8988T (cell line): Measurements from ENCODE around the gene HS3ST5.
"Not testable (repeated sequence)": the region's sequence is repeated elsewhere in the genome, so short reads cannot be mapped to it uniquely, and the experiment has no call there.

Source experiments
- DNase-seq: peaks from one replicate; pipeline ENCODE4 v3.0.0; 2011

Gene HS3ST5

GRCh38 chr6:114327074-114327473 is 15.7 kb downstream of the HS3ST5 start:
- DNase-seq, result no peak

GRCh38 chr6:114323784-114324183 is 19.0 kb downstream of the HS3ST5 start:
- DNase-seq, result no peak

- no peak for DNase-seq
Observed at GRCh38 chr6:114319749-114320148, 23.1 kb downstream of the HS3ST5 start.

GRCh38 chr6:114315831-114316595 is 26.8 kb downstream of the HS3ST5 start:
- DNase-seq, result no peak

GRCh38 chr6:114313816-114314215 is 29.0 kb downstream of the HS3ST5 start:
- not testable (repeated sequence) for DNase-seq

DNA sequence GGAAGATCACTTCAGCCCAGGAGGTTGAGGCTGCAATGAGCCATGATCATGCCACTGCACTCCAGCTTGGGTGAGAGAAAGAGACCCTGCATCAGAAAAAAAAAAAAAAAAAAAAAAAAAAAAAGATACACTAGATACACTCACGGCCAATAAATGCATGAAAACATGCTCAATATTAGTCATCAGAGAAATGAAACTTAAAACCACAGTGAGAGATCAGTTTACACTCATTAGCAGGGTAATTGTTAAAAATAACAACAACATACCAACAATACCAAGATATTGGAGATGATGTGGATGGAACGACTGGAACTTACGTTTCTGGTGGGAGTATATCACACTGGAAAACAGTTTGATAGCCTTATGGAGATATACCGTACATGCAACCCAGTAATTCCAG is 29.9 kb downstream of the HS3ST5 start:
- DNase-seq, result no peak

GRCh38 chr6:114310053-114310452 is 32.8 kb downstream of the HS3ST5 start:
- no peak for DNase-seq

GRCh38 chr6:114304304-114304887 is 38.4 kb downstream of the HS3ST5 start:
- DNase-seq, result no peak

- no peak for DNase-seq
Observed at GRCh38 chr6:114301596-114302219, 41.1 kb downstream of the HS3ST5 start.

- no peak for DNase-seq
Observed at GRCh38 chr6:114297135-114297534, 45.7 kb downstream of the HS3ST5 start.

- no peak for DNase-seq
Observed at GRCh38 chr6:114292431-114292830, 50.4 kb downstream of the HS3ST5 start.

GRCh38 chr6:114291428-114291827 is 51.4 kb downstream of the HS3ST5 start:
- no peak for DNase-seq

DNA sequence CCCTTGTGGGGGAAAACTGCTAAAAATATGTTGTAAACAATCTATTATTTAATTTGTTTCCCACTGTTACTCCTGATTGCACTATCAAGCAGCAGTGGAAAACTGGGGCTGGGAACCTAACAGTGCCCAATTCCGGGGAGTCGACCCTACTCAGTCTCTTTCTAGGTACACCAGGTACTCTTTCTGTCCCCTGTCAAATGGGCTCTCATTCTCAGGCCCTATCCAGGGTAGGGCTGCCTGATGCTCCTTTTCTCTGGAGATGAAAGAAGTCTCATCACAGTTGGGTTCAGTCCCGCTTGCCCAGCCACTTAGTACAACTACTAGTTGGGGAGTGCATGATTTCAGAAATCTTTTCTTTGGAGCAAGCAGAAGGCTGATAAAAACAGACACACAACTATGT is 52.0 kb downstream of the HS3ST5 start:
- no peak for DNase-seq

GRCh38 chr6:114288701-114289495 is 53.9 kb downstream of the HS3ST5 start:
- no peak for DNase-seq

- DNase-seq, result no peak
Observed at GRCh38 chr6:114287461-114287860, 55.4 kb downstream of the HS3ST5 start.

GRCh38 chr6:114286211-114286610 is 56.6 kb downstream of the HS3ST5 start:
- DNase-seq, result no peak

DNA sequence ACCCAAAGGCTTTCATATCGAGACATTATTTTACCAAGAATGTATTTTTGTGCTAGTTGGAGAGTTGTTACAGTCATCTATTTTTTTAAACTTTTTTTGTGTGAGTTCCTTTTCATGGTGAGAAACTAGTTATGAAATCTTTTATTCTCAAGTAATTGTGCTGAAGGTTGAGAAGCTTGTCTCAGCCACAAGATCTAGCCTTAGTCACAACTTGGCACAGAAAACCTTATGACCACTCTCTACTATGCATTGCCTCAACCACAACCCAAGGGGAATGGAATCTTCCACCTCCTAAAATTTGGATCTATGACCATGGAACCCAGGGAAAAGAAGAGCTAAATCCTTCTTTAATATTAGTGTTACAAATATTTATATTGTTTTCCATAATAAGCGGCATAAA is 58.5 kb downstream of the HS3ST5 start:
- no peak for DNase-seq

- DNase-seq, result no peak
Observed at GRCh38 chr6:114282292-114282691, 60.5 kb downstream of the HS3ST5 start.

DNA sequence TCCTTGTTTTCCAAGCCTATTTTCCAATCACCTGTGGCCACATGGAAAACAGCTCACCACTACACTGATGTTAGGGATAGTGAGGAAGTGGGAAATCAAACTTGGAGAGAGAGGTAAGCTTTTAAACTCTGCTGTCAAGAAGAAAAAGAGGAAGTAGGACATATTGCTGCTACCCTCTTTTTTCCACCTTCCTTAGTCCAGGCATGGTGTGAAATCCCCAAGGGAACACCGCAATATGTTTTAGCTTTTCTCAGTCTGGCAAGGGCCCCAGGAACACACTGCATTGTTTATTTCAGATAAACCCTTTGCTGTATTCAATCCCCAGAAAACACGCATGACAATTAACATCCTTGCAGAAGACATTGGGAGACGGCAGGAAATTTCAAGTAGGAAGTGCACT is 61.3 kb downstream of the HS3ST5 start:
- DNase-seq, result no peak

DNA sequence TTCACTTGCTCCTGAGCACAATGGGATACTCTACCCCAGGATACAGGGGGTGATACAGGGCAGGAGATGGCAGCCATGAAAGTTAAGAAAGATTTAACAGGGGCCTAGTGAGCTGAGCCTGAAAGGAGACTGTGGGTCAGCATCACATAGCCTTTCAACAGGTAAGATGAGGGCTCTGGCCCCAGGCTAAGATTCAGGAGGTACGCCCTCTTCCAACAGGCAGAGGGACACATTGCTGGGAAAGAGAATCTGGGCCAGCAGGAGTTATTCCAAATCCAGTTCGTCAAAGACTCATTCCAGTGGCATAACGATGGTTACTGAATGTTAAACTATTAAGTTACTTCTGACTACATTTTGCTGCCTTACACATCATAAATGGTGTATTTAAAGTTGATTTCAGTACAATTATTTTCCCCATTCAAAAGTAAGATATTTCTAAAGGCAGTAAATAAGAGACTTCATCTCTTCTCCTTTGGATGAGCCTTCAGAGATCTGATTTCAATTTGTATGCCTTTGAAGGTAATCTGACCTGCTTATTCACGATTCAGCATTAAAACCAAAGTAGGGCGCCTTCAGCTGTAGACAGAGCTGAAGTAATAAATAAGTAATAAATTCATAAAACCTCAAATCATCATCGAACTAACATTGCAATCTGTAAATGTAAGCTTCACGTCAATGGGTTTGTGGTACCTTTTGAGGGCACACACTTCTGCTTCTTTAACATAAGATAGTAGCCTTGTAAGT is 62.4 kb downstream of the HS3ST5 start:
- no peak for DNase-seq

- DNase-seq, result no peak
Observed at GRCh38 chr6:114277220-114277619, 65.6 kb downstream of the HS3ST5 start.

DNA sequence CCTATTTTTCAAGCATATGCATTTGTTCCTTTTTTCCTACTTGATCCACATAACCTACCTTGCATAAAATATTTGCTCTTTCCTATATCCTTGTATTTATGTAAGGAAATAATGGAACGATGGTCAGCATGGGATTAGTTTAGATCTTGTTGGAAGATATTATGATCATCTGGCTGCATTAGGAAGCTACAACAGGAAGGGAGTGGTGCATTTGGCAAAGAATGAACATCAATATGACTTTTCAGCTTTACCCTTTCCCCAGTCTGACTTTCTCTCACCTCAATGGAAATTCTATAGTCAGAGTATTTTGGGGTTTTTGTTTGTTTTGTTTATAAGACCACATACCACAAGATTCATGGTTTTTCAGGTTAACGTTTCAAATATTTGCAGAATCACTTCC is 66.0 kb downstream of the HS3ST5 start:
- no peak for DNase-seq

GRCh38 chr6:114274836-114275235 is 68.0 kb downstream of the HS3ST5 start:
- DNase-seq, result no peak
